A549 (cell line): ENCODE measurements around the gene TOP3B. TPM values are rescaled to one million over a fixed set of nuclear protein-coding genes. Genes with fewer than 3 reads are reported as not detected.
"Not testable (repeated sequence)": the region's sequence is repeated elsewhere in the genome, so short reads cannot be mapped to it uniquely, and the experiment has no call there.

Experiments used
- ATAC-seq, 2 experiments: fragments of 200-7000 bp in 1 of 2; fragments of >200 bp in 1 of 2; cut with Nextera tagmentation in 1 of 2; cut with Tn5 transposase in 1 of 2; 3 replicates each; pipeline versions ENCODE4 v1.8.0 to v1.9.1; 2018 to 2020; ENCODE audit warnings: mild to moderate bottlenecking in 1 of 2, moderate library complexity in 1 of 2
- CTCF ChIA-PET: fragments of 300-600 bp; sonication (Branson Sonifier 250); formaldehyde crosslinking; extraction: SDS; loops from one replicate; lab custom pipeline; 2021; ENCODE audit warnings: antibody characterized with exemption, inconsistent platforms; lab: Yijun Ruan, JAX
- POLR2A ChIA-PET: fragments of 350-600 bp; formaldehyde crosslinking; extraction: SDS; loops from one replicate; lab custom pipeline; 2021; ENCODE audit warnings: antibody characterized with exemption, inconsistent platforms; lab: Yijun Ruan, JAX
- DNase-seq, 2 experiments: peaks; one replicate each; pipeline versions ENCODE4 v3.0.0 to v3.0.0-alpha.2; 2011 to 2016; ENCODE audit warnings: low read depth in 1 of 2, low spot score in 1 of 2
- FAIRE-seq: peaks from 2 replicates; lab custom pipeline; 2011; peaks lifted over from hg19 to GRCh38; lab: Jason Lieb, UNC
- H3K27ac ChIP-seq, 2 experiments: fragments of >200 bp; sonication (Bioruptor Twin); formaldehyde crosslinking; 3 replicates each; pipeline ENCODE4 v1.5.1; 2016 to 2017
- H3K4me1 ChIP-seq: fragments of >200 bp; sonication (Bioruptor Twin); formaldehyde crosslinking; 3 replicates; pipeline ENCODE4 v1.6.1; 2016
- H3K4me2 ChIP-seq: fragments of >200 bp; sonication (Bioruptor Twin); formaldehyde crosslinking; 3 replicates; pipeline ENCODE4 v1.6.1; 2016
- H3K4me3 ChIP-seq: fragments of >200 bp; sonication (Bioruptor Twin); formaldehyde crosslinking; 3 replicates; pipeline ENCODE4 v1.5.1; 2016
- H3K9me3 ChIP-seq: fragments of >200 bp; sonication (Bioruptor Twin); formaldehyde crosslinking; 3 replicates; pipeline ENCODE4 v1.6.1; 2016
- ATOH8 ChIP-seq: fragments of 250-450 bp; sonication (Bioruptor Pico); IDR thresholded peaks from 2 replicates; pipeline ENCODE4 v1.5.0; 2020; ENCODE audit warnings: low read depth, mild to moderate bottlenecking, moderate library complexity
- CBX8 ChIP-seq: fragments of 200-600 bp; sonication (generic); IDR thresholded peaks from 2 replicates; pipeline ENCODE4 v1.6.1; 2016
- CHD4 ChIP-seq: fragments of 200-600 bp; sonication (generic); IDR thresholded peaks from 2 replicates; pipeline ENCODE4 v1.6.1; 2016; ENCODE audit warnings: antibody characterized with exemption, mild to moderate bottlenecking, borderline replicate concordance
- CTCF ChIP-seq: fragments of >200 bp; sonication (Bioruptor Twin); formaldehyde crosslinking; IDR thresholded peaks from 3 replicates; pipeline ENCODE4 v1.5.1; 2016
- EP300 ChIP-seq, 2 experiments: fragments of >200 bp; sonication (Bioruptor Twin); formaldehyde crosslinking; IDR thresholded peaks; 2 replicates in 1 of 2; 3 replicates in 1 of 2; pipeline ENCODE4 v1.6.1; 2016 to 2017
- FOSB ChIP-seq: fragments of 250-450 bp; sonication (Bioruptor Pico); IDR thresholded peaks from 2 replicates; pipeline ENCODE4 v1.5.0; 2020; ENCODE audit warnings: mild to moderate bottlenecking, moderate library complexity
- FOSL2 ChIP-seq, 2 experiments: fragments of 450-650 bp in 1 of 2; fragments of >200 bp in 1 of 2; sonication (Bioruptor Twin) in 1 of 2; formaldehyde crosslinking; IDR thresholded peaks; 2 replicates each; pipeline versions ENCODE4 v1.5.0 to v1.6.1; 2016 to 2020; ENCODE audit warnings: mild to moderate bottlenecking in 1 of 2, moderate library complexity in 1 of 2
- GATA3 ChIP-seq: IDR thresholded peaks from 2 replicates; pipeline ENCODE4 v1.6.1; 2012; ENCODE audit warnings: borderline replicate concordance
- HES2 ChIP-seq: fragments of >200 bp; sonication (Bioruptor Twin); formaldehyde crosslinking; IDR thresholded peaks from 2 replicates; pipeline ENCODE4 v1.6.1; 2016
- HOXA7 ChIP-seq: fragments of 250-450 bp; sonication (Bioruptor Pico); IDR thresholded peaks from 2 replicates; pipeline ENCODE4 v1.5.0; 2020; ENCODE audit warnings: mild to moderate bottlenecking, moderate library complexity
- HOXB13 ChIP-seq: fragments of 250-450 bp; sonication (Bioruptor Pico); IDR thresholded peaks from 2 replicates; pipeline ENCODE4 v1.5.0; 2020; ENCODE audit warnings: low read depth, mild to moderate bottlenecking, moderate library complexity
- KDM1A ChIP-seq: fragments of 200-600 bp; sonication (generic); IDR thresholded peaks from 2 replicates; pipeline ENCODE4 v1.6.1; 2016; ENCODE audit warnings: low read depth, mild to moderate bottlenecking
- MYC ChIP-seq: IDR thresholded peaks from 2 replicates; pipeline ENCODE4 v1.6.1; 2012; ENCODE audit warnings: mild to moderate bottlenecking, inconsistent platforms, low read length, improper control_type of control experiment, borderline replicate concordance
- NPAS2 ChIP-seq: fragments of 250-450 bp; sonication (Bioruptor Pico); IDR thresholded peaks from 2 replicates; pipeline ENCODE4 v1.8.0; 2022; ENCODE audit warnings: mild to moderate bottlenecking, moderate library complexity, borderline replicate concordance
- NR3C1 ChIP-seq: fragments of >200 bp; sonication (Bioruptor Twin); formaldehyde crosslinking; IDR thresholded peaks from 3 replicates; pipeline ENCODE4 v1.6.1; 2017
- PBX3 ChIP-seq: IDR thresholded peaks from 2 replicates; pipeline ENCODE4 v1.6.1; 2012
- RARB ChIP-seq: fragments of 250-450 bp; sonication (Bioruptor Pico); IDR thresholded peaks from 2 replicates; pipeline ENCODE4 v1.8.0; 2021; ENCODE audit warnings: mild to moderate bottlenecking, moderate library complexity
- SREBF2 ChIP-seq: fragments of 450-650 bp; IDR thresholded peaks from 2 replicates; pipeline ENCODE4 v1.6.1; 2014; ENCODE audit warnings: mild to moderate bottlenecking, moderate library complexity
- USF2 ChIP-seq: fragments of 450-650 bp; IDR thresholded peaks from 2 replicates; pipeline ENCODE4 v1.6.1; 2014; ENCODE audit warnings: antibody characterized with exemption
- WGBS: methylation state at CpG from one replicate; pipeline ENCODE4 v1.1.6; 2017; ENCODE audit errors: missing lambda C conversion rate; 5-methylcytosine and 5-hydroxymethylcytosine counted together
- polyA plus RNA-seq, 4 experiments: library from polyadenylated mRNA; depleted of rRNA in 3 of 4; stranded (reverse); fragments of >200 nt; fragmentation: RNase III in 1 of 4; extraction: RNeasy Plus Mini Kit Qiagen cat#74134 plus additional on column Dnase treatment in 1 of 4; gene quantifications; 2 replicates in 3 of 4; 3 replicates in 1 of 4; pipeline ENCODE4 v1.2.3, GENCODE V29; 2011 to 2017

Gene TOP3B
- polyA plus RNA-seq, 2 of the 4 experiments (the other 2 are of a cell fraction) = 11.5 to 19.8 TPM

- Histone ChIP-seq H3K27ac (no peak overlapping the region), H3K4me3 (no peak overlapping the region)
- CTCF ChIA-PET = interaction anchor here (0.5 to 2.7 kb wide), 6 partner anchors 10 to 238 kb away, joined by 3 to 15 read pairs (median 4); partner anchors contain the start of gene PPM1F
- WGBS = 89% methylated on average over 14 of the region's 17 CpGs
- DNase-seq = no peak
- TF ChIP-seq KDM1A = no peak
- TF ChIP-seq EP300 (IDR thresholded peaks at IDR 0.05) = no peak
- TF ChIP-seq, all 56 proteins: peak for 0
- Histone ChIP-seq H3K4me1 (no peaks in the 10 kb centered on the region), H3K9me3 (no peaks in the 10 kb centered on the region), H3K4me2 (no peak overlapping the region)
- no peak; a peak in 2 of 6 replicates for ATAC-seq
- no peak for FAIRE-seq
- POLR2A ChIA-PET = interaction anchor here (0.6 kb wide), 1 partner anchor 882 kb away, joined by 3 read pairs; no protein-coding TSS in a partner anchor
These were observed 65.2 kb downstream of the TOP3B start for GRCh38 chr22:21917181-21917958.

GRCh38 chr22:21916309-21916918 is 66.2 kb downstream of the TOP3B start:
- CTCF ChIA-PET = interaction anchor here (1.4 to 2.7 kb wide), 4 partner anchors 11 to 36 kb away, joined by 3 to 15 read pairs (median 4); partner anchors contain the start of gene PPM1F
- DNase-seq (no peak), FAIRE-seq (no peak), ATAC-seq (no peak)
- TF ChIP-seq CTCF (no peak), SREBF2 (no peak), ATOH8 (CRISPR knock-in tag) (no peak), CHD4 (no peak), USF2 (no peak), FOSL2 (IDR thresholded peaks at IDR 0.05) (no peak), FOSL2 (CRISPR knock-in tag; IDR thresholded peaks at IDR 0.05) (no peak), NR3C1 (no peak), PBX3 (no peak), RARB (CRISPR knock-in tag) (no peak), CBX8 (no peak), EP300 (IDR thresholded peaks at IDR 0.05) (no peak), MYC (no peak), FOSB (no peak)
- H3K4me1 ChIP-seq = no peaks in the 10 kb centered on the region
- POLR2A ChIA-PET = no interaction called here
- no peak overlapping the region for H3K4me3 ChIP-seq
- no peaks in the 10 kb centered on the region for H3K9me3 ChIP-seq
- 79% methylated on average over 2 of the region's 4 CpGs for WGBS
- no peak overlapping the region for H3K4me2 ChIP-seq
- no peak overlapping the region for H3K27ac ChIP-seq

GRCh38 chr22:21915624-21916308 is 66.8 kb downstream of the TOP3B start:
- POLR2A ChIA-PET = no interaction called here
- H3K4me3 ChIP-seq = no peak overlapping the region
- TF ChIP-seq KDM1A (no peak), NPAS2 (CRISPR knock-in tag) (no peak), GATA3 (no peak), HOXA7 (CRISPR knock-in tag) (no peak), HES2 (no peak), HOXB13 (CRISPR knock-in tag) (no peak)
- H3K9me3 ChIP-seq = no peaks in the 10 kb centered on the region
- H3K4me2 ChIP-seq = no peak overlapping the region
- CTCF ChIA-PET = interaction anchor here (1.4 to 2.7 kb wide), 2 partner anchors 22 to 37 kb away, joined by 4 to 15 read pairs; partner anchors contain the start of gene PPM1F
- H3K4me1 ChIP-seq = no peaks in the 10 kb centered on the region
- DNase-seq (no peak), FAIRE-seq (no peak), ATAC-seq (no peak)
- H3K27ac ChIP-seq = no peak overlapping the region
- WGBS = 80% methylated on average over 2 of the region's 4 CpGs

- H3K4me1 ChIP-seq, DNase-seq, H3K27ac ChIP-seq, FAIRE-seq, H3K4me2 ChIP-seq, H3K9me3 ChIP-seq, H3K4me3 ChIP-seq, CTCF ChIA-PET, POLR2A ChIA-PET, ATAC-seq: not testable (repeated sequence)
- 88% methylated on average over 8 of the region's 8 CpGs for WGBS
These were observed 68.4 kb downstream of the TOP3B start for GRCh38 chr22:21914033-21914642.
